Endodermal cell (in vitro differentiated cells): ENCODE data around the gene KRT2. TPM values are rescaled to one million over a fixed set of nuclear protein-coding genes. Genes with fewer than 3 reads are reported as not detected.

Experiments used
- DNase-seq: peaks from one replicate; pipeline ENCODE4 v3.0.0-alpha.2; 2017
- H3K27ac ChIP-seq: 2 replicates; pipeline ENCODE4 v1.5.1; 2013; ENCODE audit warnings: mild to moderate bottlenecking, low read depth, low read length, moderate library complexity
- H3K27me3 ChIP-seq: 2 replicates; pipeline ENCODE4 v1.6.1; 2013; ENCODE audit warnings: mild to moderate bottlenecking, low read length, moderate library complexity; ENCODE audit not compliant: insufficient read depth, control insufficient read depth, poor library complexity, severe bottlenecking
- H3K36me3 ChIP-seq: 2 replicates; pipeline ENCODE4 v1.7.0; 2013; ENCODE audit warnings: mild to moderate bottlenecking, low read length, moderate library complexity; ENCODE audit not compliant: control insufficient read depth, insufficient read depth
- H3K4me1 ChIP-seq: one replicate; pipeline ENCODE4 v1.7.0; 2013; ENCODE audit warnings: low read length; ENCODE audit not compliant: control insufficient read depth, insufficient read depth
- H3K4me3 ChIP-seq: 2 replicates; pipeline ENCODE4 v1.5.1; 2013; ENCODE audit warnings: mild to moderate bottlenecking, low read length, moderate library complexity
- H3K9ac ChIP-seq: 2 replicates; pipeline ENCODE4 v1.6.1; 2013; ENCODE audit warnings: mild to moderate bottlenecking, low read length, moderate library complexity; ENCODE audit not compliant: poor library complexity, severe bottlenecking; ENCODE audit errors: extremely low read depth
- H3K9me3 ChIP-seq: 2 replicates; pipeline ENCODE4 v1.6.1; 2013; ENCODE audit warnings: mild to moderate bottlenecking, low read length, moderate library complexity; ENCODE audit not compliant: control insufficient read depth
- H3K27ac Mint-ChIP-seq: 2 replicates; pipeline ENCODE4 v1.8.0; 2020; ENCODE audit warnings: mixed read lengths
- H3K27me3 Mint-ChIP-seq: 2 replicates; pipeline ENCODE4 v1.8.0; 2021; ENCODE audit warnings: mild to moderate bottlenecking, mixed read lengths; ENCODE audit not compliant: insufficient read depth
- H3K36me3 Mint-ChIP-seq: 2 replicates; pipeline ENCODE4 v1.8.0; 2020; ENCODE audit warnings: low read depth, mixed read lengths
- H3K4me1 Mint-ChIP-seq: 2 replicates; pipeline ENCODE4 v1.8.0; 2020; ENCODE audit warnings: mixed read lengths
- H3K4me3 Mint-ChIP-seq: 2 replicates; pipeline ENCODE4 v1.8.0; 2020; ENCODE audit warnings: mild to moderate bottlenecking, moderate library complexity, mixed read lengths
- H3K9me3 Mint-ChIP-seq: 2 replicates; pipeline ENCODE4 v1.8.0; 2020; ENCODE audit warnings: mild to moderate bottlenecking, mixed read lengths
- WGBS, 2 experiments: methylation state at CpG; one replicate each; pipeline versions ENCODE4 v1.1.5 to v1.1.7; 2013; ENCODE audit warnings: missing lambda C conversion rate in 2 of 2, mixed read lengths in 1 of 2; ENCODE audit not compliant: insufficient coverage in 1 of 2, insufficient read length in 1 of 2; 5-methylcytosine and 5-hydroxymethylcytosine counted together
- total RNA-seq, 2 donors: library from RNA; stranded (reverse); fragmentation: NEBNext Ultra II Directional in 1 of 2; extraction: Animal tissue kit (Norgen Biotek cat#: 25700) in 1 of 2; gene quantifications; 2 replicates in 1 of 2; 3 replicates in 1 of 2; pipeline ENCODE4 v1.2.1, GENCODE V29; 2021
- TF ChIP-seq, protein P1 (sequence below): fragments of 200-600 bp; sonication (generic); conservative IDR thresholded peaks from 2 replicates; pipeline ENCODE4 v1.5.0; 2021; ENCODE audit warnings: antibody characterized with exemption, mild to moderate bottlenecking

Gene KRT2
- total RNA-seq, 2 donors from 2014 or later: not detected

DNA sequence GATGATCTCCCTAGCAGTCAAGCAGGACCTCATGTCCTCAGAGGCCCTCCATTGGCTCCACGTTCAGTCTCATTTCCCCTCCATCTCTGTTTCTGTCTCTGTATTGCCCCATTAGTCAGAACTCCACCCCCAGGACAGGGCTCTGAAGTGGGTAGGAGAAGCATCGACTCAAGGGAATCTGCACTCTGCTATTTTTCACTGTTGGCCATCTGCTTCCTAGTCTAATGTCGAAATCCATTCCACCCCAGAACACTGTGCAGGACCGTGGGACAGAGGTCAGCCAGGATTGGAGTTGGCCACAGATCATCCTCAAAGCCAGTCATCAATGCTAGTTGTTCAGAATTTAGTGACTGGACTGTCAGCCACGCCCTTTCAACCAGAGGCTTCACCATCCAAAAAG, 41.2 kb upstream of the KRT2 start:
- no peaks in the 10 kb centered on the region for H3K4me1 ChIP-seq
- Mint-ChIP-seq H3K4me3 (no peak overlapping the region), H3K4me1 (peaks cover 7% of the 10 kb centered on the region), H3K27ac (no peak overlapping the region), H3K27me3 (peaks cover 54% of the 10 kb centered on the region), H3K36me3 (no peaks in the 10 kb centered on the region), H3K9me3 (no peaks in the 10 kb centered on the region)
- TF ChIP-seq, protein P1, sequence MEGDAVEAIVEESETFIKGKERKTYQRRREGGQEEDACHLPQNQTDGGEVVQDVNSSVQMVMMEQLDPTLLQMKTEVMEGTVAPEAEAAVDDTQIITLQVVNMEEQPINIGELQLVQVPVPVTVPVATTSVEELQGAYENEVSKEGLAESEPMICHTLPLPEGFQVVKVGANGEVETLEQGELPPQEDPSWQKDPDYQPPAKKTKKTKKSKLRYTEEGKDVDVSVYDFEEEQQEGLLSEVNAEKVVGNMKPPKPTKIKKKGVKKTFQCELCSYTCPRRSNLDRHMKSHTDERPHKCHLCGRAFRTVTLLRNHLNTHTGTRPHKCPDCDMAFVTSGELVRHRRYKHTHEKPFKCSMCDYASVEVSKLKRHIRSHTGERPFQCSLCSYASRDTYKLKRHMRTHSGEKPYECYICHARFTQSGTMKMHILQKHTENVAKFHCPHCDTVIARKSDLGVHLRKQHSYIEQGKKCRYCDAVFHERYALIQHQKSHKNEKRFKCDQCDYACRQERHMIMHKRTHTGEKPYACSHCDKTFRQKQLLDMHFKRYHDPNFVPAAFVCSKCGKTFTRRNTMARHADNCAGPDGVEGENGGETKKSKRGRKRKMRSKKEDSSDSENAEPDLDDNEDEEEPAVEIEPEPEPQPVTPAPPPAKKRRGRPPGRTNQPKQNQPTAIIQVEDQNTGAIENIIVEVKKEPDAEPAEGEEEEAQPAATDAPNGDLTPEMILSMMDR: no peak
- no peaks in the 10 kb centered on the region for H3K9me3 ChIP-seq
- H3K27ac ChIP-seq: no peak overlapping the region
- 64 to 70% methylated on average over 3 to 5 of the region's 5 CpGs for WGBS, 2 experiments
- peaks cover 66% of the 10 kb centered on the region for H3K27me3 ChIP-seq
- H3K4me3 ChIP-seq: no peak overlapping the region
- no peaks in the 10 kb centered on the region for H3K36me3 ChIP-seq
- no peak overlapping the region for H3K9ac ChIP-seq
- no peak for DNase-seq

DNA sequence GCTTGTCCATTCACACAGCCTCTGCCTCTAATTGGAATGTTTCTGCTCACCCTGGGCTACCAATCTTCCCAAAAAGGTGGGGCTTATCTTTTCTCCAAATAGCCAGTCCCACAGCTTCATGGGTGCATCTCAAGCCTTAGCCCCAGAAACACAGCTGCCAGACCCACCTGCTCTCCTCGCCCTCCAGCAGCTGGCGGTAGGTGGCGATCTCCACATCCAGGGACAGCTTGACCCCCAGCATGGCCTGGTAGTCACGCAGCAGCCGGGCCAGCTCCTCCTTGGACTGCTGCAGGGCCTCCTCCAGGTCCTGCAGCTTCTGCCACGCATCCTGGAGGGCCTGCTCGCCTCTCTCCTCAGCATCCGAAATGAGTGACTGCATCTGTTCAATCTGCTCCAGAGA, 40.2 kb upstream of the KRT2 start:
- no peaks in the 10 kb centered on the region for H3K9me3 ChIP-seq
- H3K9ac ChIP-seq: no peak overlapping the region
- H3K36me3 ChIP-seq: no peaks in the 10 kb centered on the region
- WGBS, 2 experiments: 54 to 72% methylated on average over 7 to 8 of the region's 8 CpGs
- peak; percentile 93 for DNase-seq
- H3K27ac ChIP-seq: no peak overlapping the region
- H3K4me3 Mint-ChIP-seq: no peak overlapping the region
- H3K9me3 Mint-ChIP-seq: no peaks in the 10 kb centered on the region
- H3K4me1 ChIP-seq: no peaks in the 10 kb centered on the region
- H3K4me1 Mint-ChIP-seq: peaks cover 4% of the 10 kb centered on the region
- H3K36me3 Mint-ChIP-seq: no peaks in the 10 kb centered on the region
- H3K4me3 ChIP-seq: no peak overlapping the region
- no peak overlapping the region for H3K27ac Mint-ChIP-seq
- peaks cover 69% of the 10 kb centered on the region for H3K27me3 ChIP-seq
- TF ChIP-seq, protein P1: peak; percentile 80
- H3K27me3 Mint-ChIP-seq: peaks cover 64% of the 10 kb centered on the region

DNA sequence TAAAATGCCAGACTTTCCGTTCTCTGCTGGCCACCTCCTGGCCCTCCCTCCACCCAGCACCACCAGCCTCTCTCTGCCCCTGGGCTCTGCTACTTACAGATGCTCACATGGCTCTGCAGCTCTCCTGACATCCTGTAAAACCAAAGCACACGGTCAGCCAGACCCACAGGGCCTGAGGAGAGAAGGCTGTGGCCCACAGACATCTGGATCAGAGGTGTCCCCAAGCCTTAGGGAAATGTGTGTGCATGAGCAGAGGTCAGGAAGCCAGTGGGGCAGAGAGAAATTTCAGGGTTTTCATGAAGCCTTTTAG, 39.8 kb upstream of the KRT2 start:
- no peak for DNase-seq
- H3K36me3 ChIP-seq: no peaks in the 10 kb centered on the region
- H3K36me3 Mint-ChIP-seq: no peaks in the 10 kb centered on the region
- H3K4me1 ChIP-seq: no peaks in the 10 kb centered on the region
- WGBS, 2 experiments: 67 to 86% methylated on average over 1 to 2 of the region's 2 CpGs
- peaks cover 68% of the 10 kb centered on the region for H3K27me3 Mint-ChIP-seq
- H3K9me3 ChIP-seq: no peaks in the 10 kb centered on the region
- H3K27me3 ChIP-seq: peaks cover 68% of the 10 kb centered on the region
- no peak overlapping the region for H3K27ac Mint-ChIP-seq
- H3K27ac ChIP-seq: no peak overlapping the region
- TF ChIP-seq, protein P1: no peak
- H3K4me3 ChIP-seq: no peak overlapping the region
- peaks cover 4% of the 10 kb centered on the region for H3K4me1 Mint-ChIP-seq
- no peaks in the 10 kb centered on the region for H3K9me3 Mint-ChIP-seq
- H3K9ac ChIP-seq: no peak overlapping the region
- H3K4me3 Mint-ChIP-seq: no peak overlapping the region
